Heart left ventricle (tissue), 16 donors: ENCODE data around the gene CD163. TPM values are rescaled to one million over a fixed set of nuclear protein-coding genes. Genes with fewer than 3 reads are reported as not detected.

Experiments used
- ATAC-seq, 4 donors: fragments of 200-7000 bp; cut with Tn5 transposase; one replicate each; pipeline ENCODE4 v1.9.1; 2020 to 2022; ENCODE audit warnings: moderate library complexity in 4 of 4, mild to moderate bottlenecking in 3 of 4, moderate number of reproducible peaks in 1 of 4
- DNase-seq, 5 donors: peaks; one replicate each; pipeline ENCODE4 v3.0.0-alpha.2; 2020
- H3K27ac ChIP-seq, 12 donors: fragments of 200-600 bp; sonication (generic) in 4 of 12; one replicate each; pipeline versions ENCODE4 v1.5.0 to v1.8.0; 2016 to 2022; ENCODE audit warnings: mild to moderate bottlenecking in 2 of 12
- H3K27me3 ChIP-seq, 9 donors: fragments of 200-600 bp; sonication (generic) in 2 of 9; one replicate each; pipeline versions ENCODE4 v1.5.1 to v1.8.0; 2016 to 2022; ENCODE audit warnings: mild to moderate bottlenecking in 3 of 9
- H3K36me3 ChIP-seq, 9 donors: fragments of 200-600 bp; sonication (generic) in 2 of 9; one replicate each; pipeline versions ENCODE4 v1.5.0 to v1.8.0; 2018 to 2022; ENCODE audit warnings: mild to moderate bottlenecking in 2 of 9
- H3K4me1 ChIP-seq, 12 donors: fragments of 200-600 bp; sonication (generic) in 4 of 12; one replicate each; pipeline versions ENCODE4 v1.5.0 to v1.8.0; 2016 to 2022; ENCODE audit warnings: mild to moderate bottlenecking in 3 of 12
- H3K4me3 ChIP-seq, 12 donors: fragments of 200-600 bp; sonication (generic) in 4 of 12; one replicate each; pipeline versions ENCODE4 v1.5.0 to v1.8.0; 2017 to 2022; ENCODE audit warnings: mild to moderate bottlenecking in 9 of 12, moderate library complexity in 4 of 12
- H3K9me3 ChIP-seq, 12 donors: fragments of 200-600 bp; sonication (generic) in 4 of 12; one replicate each; pipeline versions ENCODE4 v1.5.0 to v1.8.0; 2016 to 2022; ENCODE audit warnings: mild to moderate bottlenecking in 1 of 12
- POLR2A ChIP-seq, 2 donors: fragments of 450-650 bp; IDR thresholded peaks; one replicate each; pipeline ENCODE4 v1.6.1; 2017; ENCODE audit warnings: antibody characterized with exemption in 2 of 2, mild to moderate bottlenecking in 2 of 2, moderate library complexity in 2 of 2
- WGBS, 4 donors: extraction: QIAGEN DNeasy Blood & Tissue Kit in 2 of 4; methylation state at CpG; one replicate each; pipeline versions ENCODE4 v1.1.5 to v1.1.7; 2013 to 2018; 5-methylcytosine and 5-hydroxymethylcytosine counted together
- intact Hi-C, 10 donors: fragments of 100-400 bp; cut with DNase I; formaldehyde crosslinking; loops; one replicate each; pipeline versions ENCODE4 v1.11.1 to v1.14.2; 2022
- polyA plus RNA-seq, 2 donors: library from polyadenylated mRNA; stranded (reverse); fragments of 200-250 nt; gene quantifications; one replicate each; pipeline ENCODE4 v1.2.3, GENCODE V29; 2013
- total RNA-seq, 9 donors: library from RNA; depleted of rRNA in 2 of 9; stranded (reverse); fragments of >200 nt in 2 of 9; fragmentation: NEBNext Ultra II Directional in 3 of 9; extraction: Animal tissue kit (Norgen Biotek cat#: 25700) in 3 of 9; gene quantifications; one replicate each; pipeline versions ENCODE4 v1.1.0 to v1.2.4, GENCODE V29; 2016 to 2023
- TF ChIP-seq, protein P1 (sequence below), 12 donors: fragments of 200-600 bp; sonication (generic) in 4 of 12; IDR thresholded peaks; one replicate each; pipeline versions ENCODE4 v1.5.0 to v1.8.0; 2018 to 2022; ENCODE audit warnings: antibody characterized with exemption in 12 of 12, mild to moderate bottlenecking in 5 of 12
- donor health status: ischemic (EF 13 %, LVEDD 7.1; RV severe dilation, severe dysfunction).
- donor health status: healthy with polysubstance abuse.
- donor health status: DM: no; HTN: yes; CAD: no.
- donor health status: DM: no; HTN: no; CAD: no.
- donor health status: ischemic (EF 25% LVEDD 6.9; RV normal size, moderate dysfunction).
- donor health status: ischemic (EF 25% LVEDD 5.7; RV mildly dilated, moderate dysfunction).
- donor health status: healthy.
- donor health status: DM: yes; HTN: yes; CAD: no.
- donor health status: ischemic (EF 35%, LVEDD 5.7; RV mildly dilated, moderate dysfunction).
- donor health status: nonischemic (EF 11% LVEDD 7.7; RV severe dilation, severe dysfunction).
- donor health status: DM: yes; HTN: yes; CAD: no.
- donor health status: PGD.
- donor health status: ischemic (EF 29% LVEDD 5.4; RV normal size, mild dysfunction).
- donor health status: nonischemic (EF 23%, LVEDD 6.1; RV moderate dilation, normal function).

Gene CD163
- total and polyA plus RNA-seq, 11 donors, result 6.2 to 389 (median 46.9) TPM

DNA sequence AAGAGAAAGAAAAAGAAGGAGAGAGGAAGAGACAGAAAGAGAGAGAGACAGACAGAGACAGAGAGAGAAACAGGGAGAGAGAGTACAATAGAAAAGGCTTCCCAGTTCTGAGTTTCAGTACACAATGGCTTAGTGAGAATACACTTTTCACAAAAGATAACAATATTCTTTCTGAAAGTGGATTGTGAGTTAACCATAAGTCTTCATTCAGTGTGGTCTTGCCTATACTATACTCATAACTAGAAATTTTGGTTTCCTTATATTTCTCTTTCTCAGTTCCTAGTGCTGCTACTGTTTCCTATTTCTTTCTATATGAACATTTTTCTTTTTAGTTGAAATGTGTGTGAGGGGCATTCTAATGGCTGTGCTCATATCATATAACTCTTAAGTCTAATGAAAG lies 68.9 kb downstream of the CD163 start:
- Histone ChIP-seq H3K4me3 (no peak overlapping the region), H3K27ac (no peak overlapping the region), H3K27me3 (peaks cover 0 to 22% (median 3%) of the 10 kb centered on the region in 9 donors), H3K9me3 (peaks cover 0 to under 1% (median 0%) of the 10 kb centered on the region in 12 donors), H3K4me1 (no peaks in the 10 kb centered on the region), H3K36me3 (peaks cover 0 to 4% (median 0%) of the 10 kb centered on the region in 9 donors)
- TF ChIP-seq POLR2A (IDR thresholded peaks at IDR 0.05), result no peak
- TF ChIP-seq, protein P1, sequence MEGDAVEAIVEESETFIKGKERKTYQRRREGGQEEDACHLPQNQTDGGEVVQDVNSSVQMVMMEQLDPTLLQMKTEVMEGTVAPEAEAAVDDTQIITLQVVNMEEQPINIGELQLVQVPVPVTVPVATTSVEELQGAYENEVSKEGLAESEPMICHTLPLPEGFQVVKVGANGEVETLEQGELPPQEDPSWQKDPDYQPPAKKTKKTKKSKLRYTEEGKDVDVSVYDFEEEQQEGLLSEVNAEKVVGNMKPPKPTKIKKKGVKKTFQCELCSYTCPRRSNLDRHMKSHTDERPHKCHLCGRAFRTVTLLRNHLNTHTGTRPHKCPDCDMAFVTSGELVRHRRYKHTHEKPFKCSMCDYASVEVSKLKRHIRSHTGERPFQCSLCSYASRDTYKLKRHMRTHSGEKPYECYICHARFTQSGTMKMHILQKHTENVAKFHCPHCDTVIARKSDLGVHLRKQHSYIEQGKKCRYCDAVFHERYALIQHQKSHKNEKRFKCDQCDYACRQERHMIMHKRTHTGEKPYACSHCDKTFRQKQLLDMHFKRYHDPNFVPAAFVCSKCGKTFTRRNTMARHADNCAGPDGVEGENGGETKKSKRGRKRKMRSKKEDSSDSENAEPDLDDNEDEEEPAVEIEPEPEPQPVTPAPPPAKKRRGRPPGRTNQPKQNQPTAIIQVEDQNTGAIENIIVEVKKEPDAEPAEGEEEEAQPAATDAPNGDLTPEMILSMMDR (IDR thresholded peaks at IDR 0.05), result no peak
- no peak for DNase-seq
- ATAC-seq, result no peak
- intact Hi-C loops, result no loop called here

DNA sequence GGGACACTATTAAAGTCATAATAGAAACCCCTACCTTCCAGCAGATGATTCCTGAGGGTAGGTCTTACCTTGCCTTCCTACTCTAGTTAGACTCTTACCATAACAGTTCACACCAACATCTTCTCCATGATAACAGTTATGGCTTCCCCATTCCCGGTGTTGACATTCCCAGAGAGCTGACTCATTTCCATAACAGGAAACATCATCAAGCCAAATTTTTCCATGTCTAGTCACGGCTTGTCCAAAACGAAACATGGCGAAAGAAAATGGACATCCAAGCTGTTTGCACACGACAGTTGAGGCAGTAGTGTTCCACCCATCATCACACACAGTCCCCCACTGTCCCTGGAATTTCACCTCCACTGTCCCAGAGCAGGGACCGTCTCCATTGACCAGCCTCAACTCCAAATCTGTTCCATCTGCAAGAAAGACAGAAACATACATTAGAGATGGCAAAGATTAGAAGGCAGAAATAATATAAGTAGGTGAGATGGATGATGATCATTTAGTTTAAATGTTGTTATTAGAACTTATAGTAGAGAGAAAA lies 70.2 kb downstream of the CD163 start:
- intact Hi-C loops, result no loop called here
- no peaks in the 10 kb centered on the region for H3K4me1 ChIP-seq
- WGBS, 4 donors, result 52 to 64% (median 58%) methylated on average over 6 of the region's 6 CpGs
- no peak overlapping the region for H3K27ac ChIP-seq
- H3K36me3 ChIP-seq, result peaks cover 0 to 4% (median 0%) of the 10 kb centered on the region in 9 donors
- no peak overlapping the region for H3K4me3 ChIP-seq
- H3K27me3 ChIP-seq, result peaks cover 0 to 17% (median 0%) of the 10 kb centered on the region in 9 donors
- no peak for DNase-seq
- TF ChIP-seq POLR2A (IDR thresholded peaks at IDR 0.05), result no peak
- TF ChIP-seq, protein P1 (IDR thresholded peaks at IDR 0.05), result no peak
- no peak for ATAC-seq
- H3K9me3 ChIP-seq, result no peaks in the 10 kb centered on the region

DNA sequence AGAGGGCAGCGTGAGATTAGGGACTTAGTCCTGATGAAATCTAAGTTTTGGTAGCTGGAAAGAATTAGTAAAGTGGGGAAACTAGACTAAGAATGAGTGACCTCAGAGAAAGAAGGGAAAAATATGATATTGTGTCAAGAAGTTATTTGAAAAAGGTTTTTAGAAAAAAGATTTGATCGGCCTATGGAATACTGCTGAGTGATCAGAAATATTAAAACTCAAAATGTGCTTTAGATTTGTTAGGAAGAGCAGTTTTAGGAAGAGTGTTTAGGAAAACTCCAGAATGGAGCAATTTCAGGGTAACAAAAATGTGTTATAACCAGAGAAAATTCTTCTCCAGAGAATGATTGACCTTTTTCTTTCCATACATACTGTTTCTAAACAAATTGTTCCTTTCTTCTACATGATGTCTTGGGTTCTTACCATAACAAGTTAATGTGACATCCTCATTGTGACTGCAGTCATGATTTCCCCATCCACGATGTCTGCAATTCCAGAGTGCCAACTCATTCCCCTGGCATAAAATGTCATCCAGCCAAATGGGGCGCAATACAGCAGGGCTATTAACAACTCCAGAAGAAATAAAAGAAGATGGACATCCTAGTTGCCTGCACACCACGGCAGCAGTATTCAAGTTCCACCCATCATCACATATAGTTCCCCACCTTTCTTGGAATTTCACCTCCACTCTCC lies 71.4 kb downstream of the CD163 start:
- intact Hi-C loops, result no loop called here

More for the DNA sequence above, 71.4 kb downstream of the CD163 start:
- Histone ChIP-seq H3K4me1 (no peaks in the 10 kb centered on the region), H3K27me3 (peaks cover 0 to 17% (median 0%) of the 10 kb centered on the region in 9 donors), H3K9me3 (peaks cover 0 to 2% (median 0%) of the 10 kb centered on the region in 12 donors), H3K27ac (no peak overlapping the region), H3K4me3 (no peak overlapping the region), H3K36me3 (peaks cover 0 to 4% (median 0%) of the 10 kb centered on the region in 9 donors)
- 84 to 86% (median 85%) methylated on average over 5 of the region's 5 CpGs for WGBS, 4 donors
- DNase-seq, result no peak
- TF ChIP-seq, protein P1 (IDR thresholded peaks at IDR 0.05), result no peak
- no peak for TF ChIP-seq POLR2A (IDR thresholded peaks at IDR 0.05)
- no peak for ATAC-seq

Other genes starting within 250 kb of the CD163 start
- gene ACSM4, start 199.7 kb downstream of the CD163 start, total RNA-seq, result not detected
- not detected for gene ACSM4, start 199.7 kb downstream of the CD163 start, polyA plus RNA-seq
- gene CD163L1, start 59.6 kb downstream of the CD163 start, total RNA-seq, result 10 to 100 TPM in 1 of 9 donors, 1 to 10 TPM in 6, under 1 TPM in 2; 0.25 to 14.0 (median 2.6) TPM
- 1 to 10 TPM in 1 of 2 donors, under 1 TPM in 1; 0.55 to 2.2 TPM for gene CD163L1, start 59.6 kb downstream of the CD163 start, polyA plus RNA-seq
- gene APOBEC1, start 162.1 kb upstream of the CD163 start, total RNA-seq, result not detected
- gene APOBEC1, start 162.1 kb upstream of the CD163 start, polyA plus RNA-seq, result not detected
- not detected for gene GDF3, start 192.0 kb upstream of the CD163 start, total RNA-seq
- gene GDF3, start 192.0 kb upstream of the CD163 start, polyA plus RNA-seq, result under 1 TPM in 1 of 2 donors, not detected in 1; 0.30 TPM
- not detected for gene DPPA3, start 207.7 kb upstream of the CD163 start, total RNA-seq
- not detected for gene DPPA3, start 207.7 kb upstream of the CD163 start, polyA plus RNA-seq
- not detected for gene CLEC4C, start 243.6 kb upstream of the CD163 start, total RNA-seq
- gene CLEC4C, start 243.6 kb upstream of the CD163 start, polyA plus RNA-seq, result not detected